Hindlimb muscle (tissue), 1 donor: ENCODE measurements around the gene TFAP2E. TPM values are rescaled to one million over a fixed set of nuclear protein-coding genes. Genes with fewer than 3 reads are reported as not detected.
"Not testable (repeated sequence)": the region's sequence is repeated elsewhere in the genome, so short reads cannot be mapped to it uniquely, and the experiment has no call there.

Experiments
- DNase-seq: peaks from one replicate; pipeline ENCODE4 v3.0.0-alpha.2; 2013
- polyA plus RNA-seq: library from polyadenylated mRNA; unstranded; fragments of 120-200 nt; gene quantifications from one replicate; pipeline ENCODE4 v1.2.1, GENCODE V29; 2013; ENCODE audit not compliant: insufficient read length

Gene TFAP2E
- polyA plus RNA-seq, 1 donor, result 0.96 TPM

DNA sequence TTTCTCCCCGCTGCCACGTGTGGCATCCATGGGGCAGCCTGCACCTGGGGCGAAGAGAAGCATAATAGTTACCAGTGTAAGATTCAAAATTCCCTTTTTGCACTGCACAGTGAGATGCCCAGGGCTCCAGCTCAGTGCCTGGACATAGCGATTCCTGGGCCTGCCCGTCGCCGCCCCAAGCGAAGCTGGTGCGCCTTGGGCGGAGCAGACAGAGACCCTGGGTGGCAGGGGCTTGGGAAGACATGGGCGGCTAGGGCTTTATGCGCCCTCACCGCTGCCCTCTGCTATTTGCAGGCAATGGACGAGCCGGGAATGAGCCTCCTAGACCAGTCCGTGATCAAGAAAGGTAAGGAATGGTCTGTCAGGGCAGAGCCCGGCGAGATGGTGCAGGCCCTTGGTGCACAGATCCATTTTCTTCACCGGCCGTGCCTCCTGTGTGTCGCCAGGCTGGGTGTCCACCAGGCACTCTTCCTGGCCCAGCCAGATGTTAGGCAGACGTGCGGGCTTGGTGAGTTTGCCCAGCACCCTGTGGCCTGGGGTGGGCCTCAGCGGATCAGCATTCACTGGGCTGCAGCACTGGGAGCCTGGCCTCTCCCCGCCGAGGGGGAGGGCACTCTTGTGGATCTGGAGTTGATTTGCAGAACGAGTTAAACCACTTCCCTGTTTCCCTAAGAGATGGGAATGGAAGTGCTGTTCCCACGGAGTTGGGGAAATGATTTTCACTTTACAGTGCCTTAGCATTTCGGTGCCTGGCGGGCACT is 1.7 kb downstream of the TFAP2E start:
- DNase-seq, result no peak

DNA sequence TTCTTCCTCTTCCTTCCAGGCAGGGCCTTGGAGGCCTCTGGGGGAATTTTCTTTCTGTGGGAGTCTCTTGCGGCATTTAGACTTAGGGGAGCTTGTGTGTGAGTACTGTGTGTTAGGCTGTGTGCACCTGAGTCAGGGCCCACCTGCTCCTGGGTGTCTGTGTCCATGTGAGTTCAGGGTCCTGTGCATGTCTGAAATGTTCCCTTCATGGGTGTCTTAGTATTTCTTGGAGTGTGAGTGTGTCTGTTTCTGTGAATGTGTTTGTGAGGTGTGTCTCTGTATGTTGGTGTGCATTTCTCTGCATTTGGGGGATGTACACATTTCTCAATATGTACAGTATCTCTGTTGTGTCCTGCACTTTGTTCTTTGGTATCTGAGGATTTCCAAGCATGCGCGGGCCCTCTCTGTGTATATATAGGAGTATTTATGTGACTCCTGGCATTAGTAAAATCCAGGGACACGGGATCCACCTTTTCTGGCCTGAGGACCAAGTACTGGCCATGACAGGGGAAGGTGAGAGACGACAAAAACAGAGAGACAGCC is 2.4 kb downstream of the TFAP2E start:
- DNase-seq, result no peak

DNA sequence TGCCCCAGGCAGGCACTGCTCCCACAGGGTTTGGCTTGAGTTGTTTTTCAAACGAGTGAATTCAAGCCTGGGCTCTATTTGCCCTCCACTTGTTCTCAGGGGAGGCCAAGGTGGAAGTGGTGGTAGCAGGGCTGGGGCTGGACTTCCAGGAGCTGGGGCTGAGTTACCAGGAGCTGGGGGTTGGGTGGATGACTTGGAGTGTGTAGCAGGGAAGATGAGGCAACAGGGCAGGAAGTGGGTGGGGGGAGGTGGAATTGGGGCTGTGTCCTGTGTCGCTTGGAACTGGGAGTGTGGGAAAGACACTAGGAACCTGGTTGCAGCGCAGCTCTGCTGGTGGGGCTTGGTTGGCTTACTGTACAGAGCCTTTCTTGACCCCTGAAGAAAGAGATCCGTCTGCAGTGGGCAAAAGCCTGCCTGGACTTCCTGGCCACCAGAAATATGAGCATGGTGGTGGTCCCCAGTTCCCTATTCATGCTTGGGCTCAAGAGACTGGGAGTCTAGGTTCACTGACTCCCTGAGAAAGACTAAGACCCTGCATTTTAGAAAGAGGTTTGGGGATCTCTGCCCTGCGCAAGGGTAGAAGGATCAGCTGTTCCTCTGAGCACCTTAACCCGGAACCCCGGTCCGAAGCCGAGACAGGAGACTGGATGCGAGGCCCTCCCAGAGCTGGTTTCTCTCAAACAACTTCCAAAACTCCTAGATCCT is 3.1 kb downstream of the TFAP2E start:
- no peak for DNase-seq

DNA sequence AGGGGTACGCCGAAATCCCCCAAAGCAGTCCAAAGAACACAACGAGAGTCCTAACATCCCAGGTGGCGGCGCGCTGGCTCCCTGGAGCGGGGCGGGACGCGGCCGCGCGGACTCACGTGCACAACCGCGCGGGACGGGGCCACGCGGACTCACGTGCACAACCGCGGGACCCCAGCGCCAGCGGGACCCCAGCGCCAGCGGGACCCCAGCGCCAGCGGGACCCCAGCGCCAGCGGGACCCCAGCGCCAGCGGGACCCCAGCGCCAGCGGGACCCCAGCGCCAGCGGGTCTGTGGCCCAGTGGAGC is 3.6 kb downstream of the TFAP2E start:
- not testable (repeated sequence) for DNase-seq

DNA sequence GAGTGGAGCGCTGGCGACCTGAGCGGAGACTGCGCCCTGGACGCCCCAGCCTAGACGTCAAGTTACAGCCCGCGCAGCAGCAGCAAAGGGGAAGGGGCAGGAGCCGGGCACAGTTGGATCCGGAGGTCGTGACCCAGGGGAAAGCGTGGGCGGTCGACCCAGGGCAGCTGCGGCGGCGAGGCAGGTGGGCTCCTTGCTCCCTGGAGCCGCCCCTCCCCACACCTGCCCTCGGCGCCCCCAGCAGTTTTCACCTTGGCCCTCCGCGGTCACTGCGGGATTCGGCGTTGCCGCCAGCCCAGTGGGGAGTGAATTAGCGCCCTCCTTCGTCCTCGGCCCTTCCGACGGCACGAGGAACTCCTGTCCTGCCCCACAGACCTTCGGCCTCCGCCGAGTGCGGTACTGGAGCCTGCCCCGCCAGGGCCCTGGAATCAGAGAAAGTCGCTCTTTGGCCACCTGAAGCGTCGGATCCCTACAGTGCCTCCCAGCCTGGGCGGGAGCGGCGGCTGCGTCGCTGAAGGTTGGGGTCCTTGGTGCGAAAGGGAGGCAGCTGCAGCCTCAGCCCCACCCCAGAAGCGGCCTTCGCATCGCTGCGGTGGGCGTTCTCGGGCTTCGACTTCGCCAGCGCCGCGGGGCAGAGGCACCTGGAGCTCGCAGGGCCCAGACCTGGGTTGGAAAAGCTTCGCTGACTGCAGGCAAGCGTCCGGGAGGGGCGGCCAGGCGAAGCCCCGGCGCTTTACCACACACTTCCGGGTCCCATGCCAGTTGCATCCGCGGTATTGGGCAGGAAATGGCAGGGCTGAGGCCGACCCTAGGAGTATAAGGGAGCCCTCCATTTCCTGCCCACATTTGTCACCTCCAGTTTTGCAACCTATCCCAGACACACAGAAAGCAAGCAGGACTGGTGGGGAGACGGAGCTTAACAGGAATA is 4.2 kb downstream of the TFAP2E start:
- no peak for DNase-seq

DNA sequence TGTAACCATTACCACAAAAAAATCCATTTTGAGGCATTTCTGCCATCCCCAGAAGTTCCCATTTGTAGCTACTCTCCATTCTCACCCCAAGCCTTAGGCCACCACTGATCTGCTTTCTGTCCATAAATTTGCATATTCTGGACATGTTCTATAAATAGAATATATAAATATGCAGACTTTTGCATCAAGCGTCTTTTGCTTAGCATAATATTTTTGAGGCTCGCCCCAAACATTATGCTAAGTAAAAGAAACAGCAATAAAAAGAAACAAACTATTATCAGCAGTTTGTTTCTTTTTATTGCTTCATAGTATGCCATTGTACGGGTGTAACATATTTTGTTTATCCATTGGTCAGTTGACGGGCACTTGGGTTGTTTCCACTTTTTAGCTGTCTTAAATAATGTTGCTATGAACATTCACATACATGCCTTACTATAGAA is 7.9 kb downstream of the TFAP2E start:
- no peak for DNase-seq

DNA sequence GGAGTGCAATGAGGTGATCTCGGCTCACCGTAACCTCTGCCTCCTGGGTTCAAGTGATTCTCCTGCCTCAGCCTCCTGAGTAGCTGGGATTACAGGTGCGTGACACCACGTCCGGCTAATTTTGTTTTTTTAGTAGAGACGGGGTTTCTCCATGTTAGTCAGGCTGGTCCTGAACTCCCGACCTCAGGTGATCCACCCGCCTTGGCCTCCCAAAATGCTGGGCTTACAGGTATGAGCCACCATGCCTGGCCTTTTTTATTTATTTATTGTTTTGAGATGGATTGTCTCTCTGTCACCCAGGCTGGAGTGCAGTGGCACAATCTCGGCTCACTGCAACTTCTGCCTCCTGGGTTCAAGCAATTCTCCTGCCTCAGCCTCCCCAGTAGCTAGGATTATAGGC is 8.5 kb downstream of the TFAP2E start:
- DNase-seq, result not testable (repeated sequence)

DNA sequence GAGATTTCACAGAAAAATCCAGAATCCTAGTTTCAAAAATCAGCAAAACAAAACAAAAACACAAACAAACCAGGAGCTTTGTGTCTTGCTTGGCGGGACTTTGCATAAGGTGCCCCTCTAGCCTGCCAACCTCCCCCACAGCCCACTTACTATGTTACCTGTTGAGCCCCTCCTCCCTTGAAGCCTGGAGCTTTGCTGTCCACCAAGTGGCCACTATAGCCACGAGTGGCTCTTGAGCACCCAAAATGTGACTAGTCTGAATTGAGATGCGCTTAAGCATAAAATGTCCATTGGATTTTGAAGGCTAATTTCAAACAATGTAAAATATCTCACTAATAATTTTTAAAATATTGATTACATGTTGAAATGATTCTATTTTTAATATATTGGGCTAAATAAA is 12.2 kb downstream of the TFAP2E start:
- DNase-seq, result no peak

DNA sequence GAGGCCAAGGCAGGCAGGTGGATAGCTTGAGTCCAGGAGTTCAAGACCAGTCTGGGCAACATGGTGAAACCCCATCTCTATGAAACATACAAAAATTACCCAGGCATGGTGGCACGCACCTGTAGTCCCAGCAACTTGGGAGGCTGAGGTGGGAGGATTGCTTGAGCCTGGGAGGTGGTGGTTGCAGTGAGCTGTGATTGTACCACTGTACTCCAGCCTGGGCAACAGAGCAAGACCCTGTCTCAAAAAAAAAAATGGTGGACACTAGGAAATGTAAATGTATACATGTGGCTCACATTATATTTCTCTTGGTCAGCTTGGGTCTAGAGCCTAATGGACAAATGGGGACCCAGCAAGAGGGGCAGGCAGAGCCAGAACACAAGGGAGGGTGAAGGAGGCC is 12.7 kb downstream of the TFAP2E start:
- DNase-seq, result not testable (repeated sequence)

DNA sequence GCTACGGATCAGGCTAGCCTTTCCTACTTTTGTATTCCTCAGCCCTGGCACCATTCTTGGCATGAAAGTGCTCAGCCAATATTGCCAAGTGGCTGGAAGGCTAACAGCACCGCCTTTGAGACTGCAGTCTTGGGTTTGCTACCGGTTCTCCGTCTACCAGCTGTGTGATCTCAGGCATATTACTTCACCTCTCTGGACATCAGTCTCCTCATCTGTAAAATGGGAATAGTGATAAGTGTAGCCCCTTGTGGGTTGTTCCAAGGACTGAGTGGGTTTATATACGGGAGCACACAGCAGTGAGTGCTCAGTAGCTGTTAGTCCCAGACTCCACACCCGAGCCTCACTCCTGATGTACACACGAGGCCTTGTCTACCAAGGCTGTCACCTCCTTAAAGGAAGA is 13.7 kb downstream of the TFAP2E start:
- DNase-seq, result no peak

DNA sequence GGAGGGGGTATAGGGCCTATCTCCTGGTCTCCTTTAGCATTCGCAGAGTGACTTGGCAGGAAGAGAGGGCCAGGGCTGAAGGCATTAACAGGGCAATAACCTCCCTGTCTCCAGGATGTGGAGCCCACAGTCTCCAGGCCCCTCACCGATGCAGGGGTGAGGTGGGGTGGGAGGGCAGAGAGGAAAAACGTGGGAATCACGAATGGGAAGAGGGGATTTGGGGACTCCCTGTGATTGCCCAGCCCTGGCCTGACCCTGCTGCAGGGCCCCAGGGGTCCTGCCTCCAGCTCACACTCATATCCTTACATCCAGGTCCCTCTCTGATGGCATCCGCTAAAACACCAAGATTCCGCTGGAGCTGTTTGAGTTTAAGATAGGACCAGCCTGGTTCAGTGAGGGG is 14.6 kb downstream of the TFAP2E start:
- no peak for DNase-seq

DNA sequence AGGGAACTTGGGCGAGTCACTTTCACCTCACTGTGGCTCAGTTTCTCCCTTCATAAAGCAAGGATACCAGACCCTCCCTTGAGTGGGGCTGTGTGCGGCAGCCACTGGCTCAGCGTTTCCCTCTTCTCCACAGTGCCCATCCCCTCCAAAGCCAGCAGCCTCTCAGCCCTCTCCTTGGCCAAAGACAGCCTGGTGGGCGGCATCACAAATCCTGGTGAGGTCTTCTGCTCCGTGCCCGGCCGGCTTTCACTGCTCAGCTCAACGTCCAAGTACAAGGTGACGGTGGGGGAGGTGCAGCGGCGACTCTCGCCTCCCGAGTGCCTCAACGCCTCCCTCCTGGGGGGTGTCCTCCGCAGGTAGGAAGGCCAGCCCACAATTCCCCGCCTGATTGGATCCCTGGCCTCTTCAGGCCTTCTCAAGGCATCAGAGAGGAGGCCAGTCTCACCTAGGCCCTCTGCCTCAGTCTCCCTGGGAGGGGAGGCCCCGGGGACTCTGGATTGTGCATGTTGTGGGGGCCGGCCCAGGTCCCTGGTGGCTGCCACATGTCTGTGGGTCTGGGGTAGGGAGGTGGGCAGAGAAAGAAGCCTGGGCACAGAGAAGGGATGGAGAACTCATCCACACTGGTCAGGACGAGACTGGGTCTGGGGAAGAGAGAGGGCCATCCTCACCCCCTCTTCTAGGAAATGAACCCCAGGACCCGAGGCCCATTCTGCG is 15.2 kb downstream of the TFAP2E start:
- no peak for DNase-seq

DNA sequence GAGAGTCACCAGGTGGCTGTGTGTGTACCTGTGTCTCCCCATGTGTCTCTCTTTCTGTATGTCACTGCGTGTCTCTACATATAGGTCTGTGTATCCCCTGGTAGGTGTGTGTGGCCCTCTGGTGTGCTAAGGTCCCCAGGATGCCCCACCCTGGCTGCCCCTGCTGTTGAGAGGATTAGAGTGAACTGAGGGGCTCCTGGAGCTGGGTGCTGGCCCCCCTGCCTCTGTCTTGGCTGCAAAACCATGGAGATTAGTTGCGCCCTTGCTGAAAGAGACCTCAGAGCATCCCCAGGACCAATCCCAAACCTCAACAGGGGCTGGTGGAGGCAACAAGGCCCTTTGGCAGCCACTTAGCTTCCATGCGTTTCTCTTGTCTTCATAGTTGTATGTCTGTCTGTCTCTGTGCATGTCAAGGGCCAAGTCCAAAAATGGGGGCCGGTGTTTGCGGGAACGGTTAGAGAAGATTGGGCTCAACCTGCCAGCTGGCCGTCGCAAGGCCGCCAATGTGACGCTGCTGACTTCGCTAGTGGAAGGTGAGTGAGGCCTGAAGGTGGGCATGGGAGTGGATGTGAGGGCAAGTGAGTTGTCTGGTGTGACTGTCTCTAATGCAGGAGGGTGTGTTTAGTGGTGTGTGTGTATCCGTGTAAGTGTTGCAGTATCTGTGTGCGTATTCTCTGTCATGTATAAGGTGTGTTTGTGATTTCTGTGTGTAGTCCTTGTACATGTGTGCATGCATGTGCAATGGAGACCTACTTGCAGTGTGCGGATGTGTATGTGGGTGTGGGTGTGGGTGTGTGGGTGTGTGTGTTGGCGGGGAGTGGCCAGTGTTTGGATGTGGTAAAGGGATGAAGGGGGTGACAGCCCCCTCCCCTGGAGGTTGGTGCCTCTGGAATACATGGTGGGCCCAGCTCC is 16.7 kb downstream of the TFAP2E start:
- DNase-seq, result no peak

DNA sequence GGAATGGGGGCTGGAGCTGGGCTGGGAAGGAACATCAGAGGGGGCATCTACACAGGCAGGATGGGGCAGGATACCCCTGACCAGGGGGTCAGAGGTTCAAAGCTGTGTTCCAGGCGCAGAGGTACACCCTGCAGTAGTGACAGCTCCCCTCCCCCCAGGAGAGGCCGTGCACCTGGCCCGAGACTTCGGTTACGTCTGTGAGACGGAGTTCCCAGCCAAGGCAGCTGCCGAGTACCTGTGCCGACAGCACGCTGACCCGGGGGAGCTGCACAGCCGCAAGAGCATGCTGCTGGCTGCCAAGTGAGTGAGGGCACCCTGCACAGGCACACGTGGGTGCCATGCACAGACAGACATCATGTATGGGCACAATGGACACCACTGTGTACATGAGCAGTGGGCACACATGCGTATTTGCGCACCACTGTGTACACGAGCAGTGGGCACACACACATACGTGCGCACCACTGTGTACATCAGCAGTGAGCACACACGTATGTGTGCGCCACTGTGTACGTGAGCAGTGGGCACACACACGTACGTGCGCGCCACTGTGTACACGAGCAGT is 17.4 kb downstream of the TFAP2E start:
- DNase-seq, result no peak

DNA sequence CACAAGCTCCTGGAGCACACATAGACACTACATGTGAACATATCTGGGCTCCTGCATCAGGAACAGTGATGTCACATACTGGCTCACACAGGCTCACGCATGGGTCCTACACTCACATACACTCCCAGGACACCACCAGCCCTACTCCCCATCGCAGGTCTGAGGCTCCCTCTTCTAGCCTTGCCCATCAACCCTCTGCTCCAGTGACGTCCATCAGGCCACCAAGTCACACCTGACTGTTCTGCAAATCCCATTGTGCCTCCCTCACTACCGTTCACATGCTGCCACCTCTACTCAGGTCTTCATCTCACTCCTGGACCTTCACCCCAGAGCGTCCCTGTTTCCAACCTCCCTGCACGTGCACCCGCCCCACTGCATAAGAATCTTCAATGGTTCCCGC is 18.1 kb downstream of the TFAP2E start:
- DNase-seq, result no peak

DNA sequence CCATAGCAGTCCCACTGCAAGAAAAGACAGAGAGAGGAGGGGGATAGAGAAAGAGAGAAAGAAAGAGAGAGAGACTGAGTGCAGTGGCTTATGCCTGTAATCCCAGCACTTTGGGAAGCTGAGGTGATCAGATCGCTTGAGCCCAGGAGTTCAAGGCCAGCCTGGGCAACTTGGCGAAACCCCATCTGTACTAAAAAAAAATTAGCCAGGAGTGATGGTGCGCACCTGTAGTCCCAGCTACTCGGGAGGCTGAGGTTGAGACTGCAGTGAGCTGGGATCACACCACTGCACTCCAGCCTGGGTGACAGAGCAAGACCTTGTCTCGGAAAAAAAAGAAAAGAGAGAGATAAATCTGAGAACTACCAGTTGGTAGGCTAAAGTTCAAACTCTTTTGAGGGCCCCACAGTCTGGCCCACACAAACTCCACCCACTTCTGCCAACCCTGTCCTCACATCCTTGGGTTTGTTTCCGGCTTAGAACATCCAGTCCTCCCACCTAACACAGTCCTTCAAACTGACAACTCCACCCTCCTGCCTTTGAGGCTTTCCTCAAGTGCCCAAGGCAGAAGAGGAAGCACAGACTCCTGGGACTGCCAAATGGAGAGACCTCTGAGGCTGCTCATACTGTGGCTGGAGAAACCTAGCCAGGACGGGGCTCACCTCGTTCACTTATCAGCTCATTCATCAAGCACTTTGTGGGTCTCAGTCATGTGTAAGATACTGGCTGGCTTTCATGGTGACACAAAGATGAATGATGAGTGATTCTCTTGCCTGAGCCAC is 20.1 kb downstream of the TFAP2E start:
- no peak for DNase-seq

DNA sequence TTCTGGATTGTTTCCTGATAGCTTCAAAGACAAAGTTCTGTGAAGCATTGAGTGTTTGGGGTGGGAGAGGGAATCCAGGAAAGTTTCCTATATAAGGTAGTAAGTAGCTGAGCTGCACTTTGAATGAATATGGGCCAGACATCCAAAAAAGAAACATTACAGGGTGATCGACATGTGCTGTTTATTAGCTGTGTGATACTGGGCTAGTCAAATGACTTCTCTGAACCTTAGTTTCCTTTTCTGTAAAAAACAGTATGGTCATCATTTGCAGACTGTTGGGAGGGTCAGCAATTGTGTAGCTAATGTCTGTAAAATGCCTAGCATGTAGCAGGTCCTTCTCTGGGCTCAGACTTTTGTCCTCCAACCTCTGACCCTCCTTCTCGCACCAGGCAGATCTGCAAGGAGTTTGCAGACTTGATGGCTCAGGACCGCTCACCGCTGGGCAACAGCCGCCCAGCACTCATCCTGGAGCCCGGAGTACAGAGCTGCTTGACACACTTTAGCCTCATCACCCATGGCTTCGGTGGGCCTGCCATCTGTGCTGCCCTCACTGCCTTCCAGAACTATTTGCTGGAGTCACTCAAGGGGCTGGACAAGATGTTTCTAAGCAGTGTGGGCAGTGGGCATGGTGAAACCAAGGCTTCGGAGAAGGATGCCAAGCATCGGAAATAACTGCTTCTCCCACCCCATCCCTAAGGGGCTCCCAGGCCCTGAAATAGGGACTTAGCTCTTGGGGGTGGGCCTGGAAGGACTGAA is 21.1 kb downstream of the TFAP2E start:
- DNase-seq, result no peak

DNA sequence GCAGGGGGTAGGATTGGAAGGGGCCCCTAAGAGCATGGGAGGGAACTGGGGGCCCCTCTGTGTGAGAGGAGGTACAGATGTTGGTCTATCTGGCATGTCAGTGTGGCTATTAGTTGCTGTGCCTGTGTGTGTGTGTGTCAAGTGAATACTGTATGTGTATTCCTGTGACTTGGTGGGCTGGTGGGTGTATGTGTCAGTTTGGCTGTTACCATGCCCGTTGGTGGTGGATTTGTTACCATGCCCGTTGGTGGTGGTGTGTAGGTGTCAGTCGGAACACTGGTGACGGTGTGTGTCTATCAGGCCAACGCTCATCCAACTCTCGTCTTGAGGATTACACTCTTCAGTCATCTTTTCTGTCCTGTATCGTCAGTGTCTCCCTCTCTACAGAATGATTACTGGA is 22.6 kb downstream of the TFAP2E start:
- DNase-seq, result no peak

DNA sequence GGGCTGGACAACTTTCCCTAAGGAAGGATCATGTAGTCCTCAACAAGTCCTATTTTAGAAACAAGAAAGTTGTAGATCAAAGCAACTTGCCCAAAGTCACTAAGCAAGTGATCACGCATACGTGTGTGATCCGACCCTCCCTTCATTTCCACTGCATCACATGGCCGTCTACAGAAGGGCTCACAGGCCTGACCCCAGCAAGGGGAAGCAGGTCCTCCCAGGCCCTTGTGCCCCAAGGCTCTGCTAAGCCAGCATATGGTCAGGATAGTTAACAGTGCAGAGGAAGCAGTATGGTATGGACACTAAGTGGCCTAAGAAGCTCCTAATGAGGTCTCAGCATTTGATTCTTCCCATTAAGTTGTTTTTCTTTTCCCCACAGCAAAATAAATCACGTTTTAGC is 24.8 kb downstream of the TFAP2E start:
- no peak for DNase-seq
